Right ventricle myocardium superior (tissue), 1 donor: ENCODE measurements around the gene KANK3. TPM values are rescaled to one million over a fixed set of nuclear protein-coding genes. Genes with fewer than 3 reads are reported as not detected.
A peak's percentile ranks its signal among the peaks of the same experiment; 100 is the strongest.
"Not testable (repeated sequence)": the region's sequence is repeated elsewhere in the genome, so short reads cannot be mapped to it uniquely, and the experiment has no call there.

Source experiments
- ATAC-seq: fragments of 200-7000 bp; cut with Tn5 transposase; one replicate; pipeline ENCODE4 v1.9.1; 2020; ENCODE audit warnings: mild to moderate bottlenecking; ENCODE audit not compliant: poor library complexity
- DNase-seq: peaks from one replicate; pipeline ENCODE4 v3.0.0-alpha.2; 2020
- intact Hi-C: fragments of 100-400 bp; cut with DNase I; formaldehyde crosslinking; loops from one replicate; pipeline ENCODE4 v1.11.2; 2022
- total RNA-seq: library from RNA; stranded (reverse); fragmentation: NEBNext Ultra II Directional; extraction: Animal tissue kit (Norgen Biotek cat#: 25700); gene quantifications from one replicate; pipeline ENCODE4 v1.2.1, GENCODE V29; 2021
- donor health status: DM: no; HTN: yes; CAD: no; lungs with severe emphysema.

KANK3 gene
- total RNA-seq, 1 donor from 2014 or later = 21.8 TPM

DNA sequence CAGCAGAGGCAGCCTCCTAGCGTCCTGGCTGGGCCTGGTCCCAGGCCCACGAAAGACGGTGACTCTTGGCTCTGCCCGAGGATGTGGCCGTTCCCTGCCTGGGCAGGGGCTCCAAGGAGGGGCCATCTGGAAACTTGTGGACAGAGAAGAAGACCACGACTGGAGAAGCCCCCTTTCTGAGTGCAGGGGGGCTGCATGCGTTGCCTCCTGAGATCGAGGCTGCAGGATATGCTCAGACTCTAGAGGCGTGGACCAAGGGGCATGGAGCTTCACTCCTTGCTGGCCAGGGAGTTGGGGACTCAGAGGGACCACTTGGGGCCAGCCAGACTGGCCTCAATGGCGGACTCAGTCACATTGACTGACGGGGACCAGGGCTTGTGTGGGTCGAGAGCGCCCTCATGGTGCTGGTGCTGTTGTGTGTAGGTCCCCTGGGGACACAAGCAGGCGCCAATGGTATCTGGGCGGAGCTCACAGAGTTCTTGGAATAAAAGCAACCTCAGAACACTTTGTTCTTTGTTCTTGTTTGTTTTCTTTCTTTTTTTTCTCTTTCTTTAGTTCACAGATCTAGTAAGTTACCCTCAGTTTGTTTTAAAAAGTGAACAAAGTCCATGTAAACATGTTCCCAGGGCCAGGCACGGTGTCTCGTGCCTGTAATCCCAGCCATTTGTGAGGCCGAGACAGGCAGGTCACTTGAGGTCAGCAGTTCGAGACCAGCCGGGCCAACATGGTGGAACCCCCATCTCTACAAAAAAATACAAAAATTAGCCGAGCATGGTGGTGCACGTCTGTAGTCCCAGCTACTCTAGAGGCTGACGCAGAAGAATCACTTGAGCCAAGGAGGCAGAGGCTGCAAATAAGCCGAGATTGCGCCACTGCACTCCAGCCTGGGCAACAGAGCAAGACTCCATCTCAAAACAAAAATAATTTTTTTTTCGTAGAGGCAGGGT lies 31.1 kb upstream of the KANK3 start:
- intact Hi-C loops = no loop called here
- ATAC-seq (peak; percentile 61), DNase-seq (peak; percentile 70)

DNA sequence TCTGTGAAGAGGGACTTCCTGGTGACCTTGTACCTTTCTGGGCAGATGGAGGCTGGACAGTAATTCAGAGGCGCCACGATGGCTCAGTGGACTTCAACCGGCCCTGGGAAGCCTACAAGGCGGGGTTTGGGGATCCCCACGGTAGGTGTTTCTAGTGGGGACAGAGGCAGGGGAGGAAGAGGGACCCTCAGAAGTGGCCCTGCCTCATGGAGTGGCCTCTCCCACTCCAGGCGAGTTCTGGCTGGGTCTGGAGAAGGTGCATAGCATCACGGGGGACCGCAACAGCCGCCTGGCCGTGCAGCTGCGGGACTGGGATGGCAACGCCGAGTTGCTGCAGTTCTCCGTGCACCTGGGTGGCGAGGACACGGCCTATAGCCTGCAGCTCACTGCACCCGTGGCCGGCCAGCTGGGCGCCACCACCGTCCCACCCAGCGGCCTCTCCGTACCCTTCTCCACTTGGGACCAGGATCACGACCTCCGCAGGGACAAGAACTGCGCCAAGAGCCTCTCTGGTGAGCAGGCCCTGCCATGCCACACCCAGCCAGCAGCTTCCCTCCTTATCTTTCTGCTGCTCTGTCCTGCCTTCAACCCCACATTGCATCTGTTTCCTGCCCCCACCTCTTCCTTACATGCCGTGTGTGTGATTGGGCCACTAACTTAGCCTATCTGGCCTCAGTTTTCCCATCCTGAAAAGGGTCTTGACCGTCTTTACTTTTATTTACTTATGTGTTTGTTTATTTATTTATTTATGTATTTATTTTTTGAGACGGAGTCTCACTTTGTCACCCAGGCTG lies 28.1 kb upstream of the KANK3 start:
- intact Hi-C loops = no loop called here
- ATAC-seq (no peak), DNase-seq (no peak)

DNA sequence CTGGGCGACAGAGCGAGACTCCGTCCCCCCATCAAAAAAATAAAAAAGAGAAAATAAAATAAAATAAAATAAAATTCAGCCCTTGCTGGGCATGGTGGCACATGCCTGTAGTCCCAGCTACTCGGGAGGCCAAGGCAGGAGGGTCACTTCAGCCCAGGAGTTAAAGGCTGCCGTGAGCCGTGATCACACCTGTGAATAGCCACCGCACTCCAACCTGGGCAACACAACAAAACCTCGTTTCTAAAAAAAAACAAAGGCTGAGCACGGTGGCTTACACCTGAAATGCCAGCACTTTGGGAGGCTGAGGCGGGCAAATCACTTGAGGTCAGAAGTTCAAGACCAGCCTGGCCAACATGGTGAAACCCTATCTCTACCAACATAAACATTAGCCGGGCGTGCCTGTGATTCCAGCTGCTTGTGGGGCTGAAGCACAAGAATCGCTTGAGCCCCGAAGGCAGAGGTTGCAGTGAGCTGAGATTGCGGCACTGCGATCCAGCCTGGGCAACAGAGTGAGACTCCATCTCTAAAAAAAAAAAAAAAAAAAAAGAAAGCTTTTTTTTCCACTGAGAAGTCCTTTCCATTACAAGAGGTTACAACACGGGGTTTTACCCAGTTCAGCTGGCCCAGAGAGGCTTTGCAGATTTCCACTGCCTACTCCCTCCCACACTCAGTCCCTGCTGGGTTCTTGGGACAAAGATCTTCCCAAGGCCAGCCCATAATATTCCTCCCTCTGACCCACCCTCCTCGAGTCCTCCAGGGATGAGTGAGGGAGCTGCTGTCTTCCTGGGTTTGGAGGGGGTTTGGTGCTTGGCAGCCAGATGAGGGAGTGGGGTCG lies 27.3 kb upstream of the KANK3 start:
- no peak for DNase-seq
- intact Hi-C loops = no loop called here
- no peak for ATAC-seq

DNA sequence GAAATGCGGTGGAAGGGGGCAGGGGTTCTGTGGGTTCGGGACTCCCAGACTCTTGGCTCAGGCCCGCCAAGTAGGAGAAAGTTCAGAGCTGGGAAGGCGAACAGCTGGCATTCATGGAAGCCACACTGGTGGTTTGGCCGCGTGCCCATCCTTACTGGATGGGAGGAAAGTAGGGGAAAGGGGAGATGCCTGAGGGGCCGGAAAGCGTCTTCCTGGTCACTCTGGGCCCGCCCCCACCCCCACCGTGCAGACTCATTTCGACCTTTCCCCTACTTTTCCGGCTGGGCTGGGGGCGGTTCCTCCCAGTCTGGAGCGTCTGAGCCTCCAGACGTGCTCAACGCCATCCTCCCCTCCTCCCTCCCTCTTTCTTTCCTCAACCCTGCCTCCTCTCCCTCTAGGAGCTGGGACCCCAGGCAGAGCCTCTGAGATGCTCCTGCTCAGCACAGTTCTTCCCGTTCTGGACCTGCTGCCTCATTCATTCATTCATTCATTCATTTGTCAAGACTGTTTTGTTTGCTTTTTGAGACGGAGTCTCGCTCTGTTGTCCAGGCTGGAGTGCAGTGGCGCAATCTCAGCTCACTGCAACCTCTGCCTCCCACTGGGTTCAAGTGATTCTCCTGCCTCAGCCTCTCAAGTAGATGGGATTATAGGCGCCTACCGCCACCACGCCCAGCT lies 24.4 kb upstream of the KANK3 start:
- DNase-seq (peak; percentile 94), ATAC-seq (peak; percentile 60)
- intact Hi-C loops = no loop called here

GRCh38 chr19:8366961-8367326 lies 23.9 kb upstream of the KANK3 start:
- ATAC-seq (peak; percentile 3), DNase-seq (no peak)
- intact Hi-C loops = no loop called here

DNA sequence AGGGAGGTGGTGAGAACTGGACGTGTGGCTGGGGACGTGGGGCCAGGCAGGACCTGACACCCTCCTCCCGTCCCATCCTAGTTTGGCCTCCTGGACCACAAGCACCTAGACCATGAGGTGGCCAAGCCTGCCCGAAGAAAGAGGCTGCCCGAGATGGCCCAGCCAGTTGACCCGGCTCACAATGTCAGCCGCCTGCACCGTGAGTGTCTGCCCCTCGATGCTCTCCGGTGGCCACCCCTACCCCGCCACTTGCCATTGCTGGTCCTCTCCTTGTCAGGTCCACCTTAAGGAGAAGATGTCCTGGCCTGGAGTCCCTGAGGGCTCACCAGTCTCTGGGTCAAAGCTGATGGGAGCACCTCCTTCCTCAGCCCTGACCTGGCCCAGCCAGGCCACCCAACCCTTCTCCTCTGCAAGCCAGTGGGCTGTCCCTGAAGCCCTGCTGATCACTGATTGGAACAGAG lies 23.1 kb upstream of the KANK3 start:
- intact Hi-C loops = no loop called here
- no peak for ATAC-seq
- DNase-seq = no peak

DNA sequence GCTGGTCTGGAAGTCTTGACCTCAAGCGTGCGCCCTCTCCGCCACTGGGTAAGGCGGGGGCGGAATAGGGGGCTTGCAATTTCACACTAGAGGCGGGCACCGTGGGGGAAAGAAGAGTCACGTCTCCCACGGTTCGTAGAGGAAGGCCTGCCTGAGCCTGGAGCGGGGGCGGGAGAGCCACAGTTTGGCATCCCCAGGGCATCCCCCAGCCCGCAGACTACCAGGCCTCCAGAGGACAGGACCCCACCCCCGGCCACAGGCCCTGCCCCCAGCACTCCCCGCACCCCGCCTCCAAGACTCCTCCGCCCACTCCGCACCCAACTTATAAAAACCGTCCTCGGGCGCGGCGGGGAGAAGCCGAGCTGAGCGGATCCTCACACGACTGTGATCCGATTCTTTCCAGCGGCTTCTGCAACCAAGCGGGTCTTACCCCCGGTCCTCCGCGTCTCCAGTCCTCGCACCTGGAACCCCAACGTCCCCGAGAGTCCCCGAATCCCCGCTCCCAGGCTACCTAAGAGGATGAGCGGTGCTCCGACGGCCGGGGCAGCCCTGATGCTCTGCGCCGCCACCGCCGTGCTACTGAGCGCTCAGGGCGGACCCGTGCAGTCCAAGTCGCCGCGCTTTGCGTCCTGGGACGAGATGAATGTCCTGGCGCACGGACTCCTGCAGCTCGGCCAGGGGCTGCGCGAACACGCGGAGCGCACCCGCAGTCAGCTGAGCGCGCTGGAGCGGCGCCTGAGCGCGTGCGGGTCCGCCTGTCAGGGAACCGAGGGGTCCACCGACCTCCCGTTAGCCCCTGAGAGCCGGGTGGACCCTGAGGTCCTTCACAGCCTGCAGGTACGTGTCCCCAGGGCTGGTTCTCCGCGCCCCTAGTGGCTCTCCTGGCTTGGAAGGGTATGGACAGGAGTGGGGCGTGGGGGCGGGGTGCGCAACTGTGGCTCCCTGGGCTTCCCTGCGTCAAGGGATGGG lies 21.0 kb upstream of the KANK3 start, which contains the start of gene ANGPTL4:
Gene ANGPTL4, plus strand, starts transcription at position 353 of the 969 bp plus-strand sequence. Its CDS starts 167 bp downstream, at position 520.
- DNase-seq = peak; percentile 89

GRCh38 chr19:8361921-8362793 lies 19.1 kb upstream of the KANK3 start:
- intact Hi-C loops = no loop called here
- DNase-seq = peak; percentile 96
- ATAC-seq = peak; percentile 72

More for the DNA sequence above, 21.0 kb upstream of the KANK3 start, which contains the start of gene ANGPTL4:
- intact Hi-C loops = no loop called here
- peak; percentile 72 for ATAC-seq

- DNase-seq = peak; percentile 8
- no peak for ATAC-seq
- intact Hi-C loops = no loop called here
Observed at GRCh38 chr19:8360196-8360595, 17.1 kb upstream of the KANK3 start.

GRCh38 chr19:8358948-8359347 lies 15.9 kb upstream of the KANK3 start:
- DNase-seq = peak; percentile 3
- intact Hi-C loops = loop anchor here (5.0 to 10.0 kb wide), 2 partner anchors 38 to 226 kb away; no protein-coding TSS in a partner anchor
- no peak for ATAC-seq

DNA sequence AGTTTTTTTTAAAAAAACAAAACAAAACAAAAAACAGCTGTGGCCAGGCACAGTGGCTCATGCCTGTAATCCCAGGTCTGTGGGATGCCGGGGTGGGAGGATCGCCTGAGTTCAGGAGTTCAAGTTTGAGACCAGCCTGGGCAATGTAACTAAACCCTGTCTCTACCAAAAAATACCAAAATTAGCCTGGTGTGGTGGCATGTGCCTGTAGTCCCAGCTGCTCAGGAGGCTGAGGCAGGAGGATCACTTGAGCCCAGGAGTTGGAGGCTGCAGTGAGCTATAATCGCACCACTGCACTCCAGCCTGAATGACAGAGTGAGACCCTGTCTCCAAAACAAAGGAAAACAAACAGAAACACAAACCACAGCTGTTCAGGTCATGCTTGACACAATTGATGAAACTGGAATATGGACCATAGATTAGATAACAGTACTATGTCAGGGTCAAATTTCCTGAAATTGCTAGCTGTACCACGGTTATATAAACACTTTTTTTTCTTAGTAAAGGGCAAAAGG lies 14.0 kb upstream of the KANK3 start:
- DNase-seq = no peak
- intact Hi-C loops = loop anchor here (5.0 to 10.0 kb wide), 2 partner anchors 40 to 228 kb away; no protein-coding TSS in a partner anchor
- ATAC-seq = no peak

GRCh38 chr19:8355631-8356402 lies 12.8 kb upstream of the KANK3 start:
- intact Hi-C loops = loop anchor here (5.0 to 10.0 kb wide), 2 partner anchors 41 to 229 kb away; no protein-coding TSS in a partner anchor
- ATAC-seq = no peak

GRCh38 chr19:8352845-8353244 lies 9.8 kb upstream of the KANK3 start:
- not testable (repeated sequence) for DNase-seq, ATAC-seq
- intact Hi-C loops = loop anchor here (5.0 to 10.0 kb wide), 2 partner anchors 154 to 232 kb away; no protein-coding TSS in a partner anchor

More at GRCh38 chr19:8355631-8356402, 12.8 kb upstream of the KANK3 start:
- no peak for DNase-seq

DNA sequence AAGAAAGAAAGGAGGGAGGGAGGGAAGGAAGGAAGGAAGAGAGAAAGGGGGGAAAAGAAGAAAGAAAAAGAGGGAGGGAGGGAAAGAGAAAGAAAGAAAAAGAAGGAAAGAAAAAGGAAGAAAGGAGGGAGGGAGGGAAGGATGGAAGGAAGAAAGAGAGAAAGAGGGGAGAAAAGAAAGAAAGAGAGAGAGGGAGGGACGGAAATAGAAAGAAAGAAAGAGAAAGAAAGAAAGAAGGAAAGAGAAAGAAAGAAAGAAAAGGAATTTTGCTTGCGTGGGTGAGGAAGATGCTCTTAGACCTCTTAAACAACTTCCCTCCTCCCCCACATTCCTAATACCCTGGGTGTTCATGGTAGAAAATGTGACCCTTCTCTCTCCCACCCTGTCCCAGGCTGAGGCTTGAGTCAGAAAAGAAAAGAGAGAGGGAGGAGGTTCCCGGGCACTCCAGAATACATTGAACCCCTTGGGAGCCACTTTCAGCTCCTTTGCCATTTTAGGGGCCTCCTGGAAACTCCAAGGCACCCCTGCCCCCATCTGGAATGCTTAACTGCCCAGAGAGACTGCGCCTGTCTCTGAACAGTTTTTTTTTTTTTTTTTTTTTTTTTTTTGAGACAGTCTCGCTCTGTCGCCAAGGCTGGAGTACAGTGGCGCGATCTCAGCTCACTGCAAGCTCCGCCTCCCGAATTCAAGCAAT lies 9.2 kb upstream of the KANK3 start:
- intact Hi-C loops = loop anchor here (5.0 to 10.0 kb wide), 2 partner anchors 155 to 233 kb away; no protein-coding TSS in a partner anchor
- DNase-seq (no peak), ATAC-seq (no peak)
